NCI-H748 treated with DMSO at 0.1 percent for 48 hours (cell line): ENCODE measurements around the gene SCN9A.
"Not testable (repeated sequence)": the region's sequence is repeated elsewhere in the genome, so short reads cannot be mapped to it uniquely, and the experiment has no call there.

Experiments used
- DNase-seq: peaks from one replicate; lab custom pipeline; 2025; lab: John Stamatoyannopoulos, UW

SCN9A gene

DNA sequence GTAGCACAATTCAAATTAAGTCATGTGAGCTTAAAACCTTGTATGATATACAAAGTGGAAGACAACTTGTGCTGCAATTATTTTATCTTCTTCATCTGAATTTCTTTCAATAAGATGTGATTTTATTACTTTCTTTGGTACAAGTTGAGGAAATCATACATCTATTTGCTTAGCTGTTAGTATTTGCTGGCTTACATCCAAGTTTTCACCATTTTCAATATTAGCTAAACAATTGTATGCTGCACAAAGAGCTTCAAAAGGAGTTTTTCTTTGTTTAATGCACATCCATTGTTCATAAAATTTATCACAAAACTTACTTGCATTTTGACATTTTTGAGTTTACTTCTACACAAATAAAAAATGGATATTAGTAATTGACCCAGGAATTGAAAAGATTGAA lies 40.9 kb downstream of the SCN9A start:
- DNase-seq = peak; percentile 71

DNA sequence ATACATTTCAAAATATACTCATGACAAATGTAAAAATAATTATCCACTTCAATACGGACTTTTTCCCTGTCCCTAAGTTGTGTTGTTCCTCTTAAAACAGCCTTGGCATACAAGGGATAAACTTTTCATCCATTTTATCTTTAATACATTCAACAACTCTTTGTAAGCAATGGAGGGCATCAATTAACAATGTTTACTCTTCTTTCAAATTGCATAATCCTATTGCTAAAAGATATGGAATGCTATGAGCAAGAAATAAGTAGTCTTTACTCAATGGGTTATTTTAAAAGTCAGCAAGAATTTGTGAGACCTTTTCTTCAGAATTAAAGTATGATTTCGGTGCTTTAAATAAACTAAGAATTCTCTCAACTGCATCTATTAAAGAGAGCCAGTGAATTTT lies 41.9 kb downstream of the SCN9A start:
- no peak for DNase-seq

DNA sequence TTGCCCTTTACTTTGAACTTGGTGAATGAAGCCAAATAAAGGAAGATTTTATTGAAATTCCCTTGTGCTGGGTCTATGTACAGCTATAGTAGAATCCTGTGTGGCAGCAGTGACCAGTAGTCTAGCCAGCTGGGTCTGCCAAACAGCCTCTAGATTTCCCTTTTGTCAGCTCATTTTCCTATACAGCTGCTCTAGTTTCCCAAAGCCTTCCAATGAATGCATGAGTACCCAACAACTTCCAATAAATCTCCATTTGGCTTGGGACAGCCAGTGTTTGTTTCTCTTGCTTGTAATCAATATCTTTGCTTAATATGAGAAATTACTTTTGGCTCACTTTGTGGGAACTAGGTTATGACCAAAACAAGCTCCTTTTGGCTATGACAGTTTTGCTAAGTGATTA lies 43.6 kb downstream of the SCN9A start:
- DNase-seq = no peak

DNA sequence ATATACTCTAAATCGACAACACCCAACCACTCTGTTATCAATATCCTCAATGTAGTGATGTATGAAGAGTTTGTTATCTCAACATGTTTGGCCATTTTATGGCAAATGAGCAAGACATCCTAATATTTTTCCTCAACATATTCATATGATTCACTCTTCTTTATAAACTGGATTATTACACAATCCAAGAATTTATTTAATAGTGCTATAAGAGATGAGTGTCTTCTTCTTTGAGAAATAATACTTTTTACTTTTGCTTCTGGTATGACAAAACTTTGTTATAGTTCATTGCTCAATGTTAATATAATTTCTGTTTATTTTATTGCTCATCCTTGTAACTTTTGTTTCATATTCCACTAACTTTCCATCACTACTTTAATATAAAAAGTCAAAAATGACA lies 44.3 kb downstream of the SCN9A start:
- DNase-seq = no peak

DNA sequence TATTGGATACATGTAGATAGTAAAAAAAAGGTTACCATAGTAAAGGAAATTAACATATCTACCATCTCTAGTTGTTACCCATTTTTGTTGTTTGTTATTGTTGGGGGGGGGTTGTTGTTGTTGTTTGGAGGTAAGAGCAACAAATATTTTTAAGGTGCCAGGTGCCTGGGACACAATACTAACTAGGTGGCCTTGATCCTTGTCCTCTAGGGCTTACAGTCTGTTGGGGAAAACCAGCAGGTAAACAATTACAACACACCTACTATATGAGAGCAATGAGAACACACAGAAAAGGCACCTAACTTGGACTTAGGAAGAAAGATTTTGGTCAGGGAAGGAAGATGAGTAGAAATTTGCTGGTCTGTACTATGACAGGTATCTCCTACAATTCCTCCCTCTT lies 46.3 kb downstream of the SCN9A start:
- DNase-seq = no peak

DNA sequence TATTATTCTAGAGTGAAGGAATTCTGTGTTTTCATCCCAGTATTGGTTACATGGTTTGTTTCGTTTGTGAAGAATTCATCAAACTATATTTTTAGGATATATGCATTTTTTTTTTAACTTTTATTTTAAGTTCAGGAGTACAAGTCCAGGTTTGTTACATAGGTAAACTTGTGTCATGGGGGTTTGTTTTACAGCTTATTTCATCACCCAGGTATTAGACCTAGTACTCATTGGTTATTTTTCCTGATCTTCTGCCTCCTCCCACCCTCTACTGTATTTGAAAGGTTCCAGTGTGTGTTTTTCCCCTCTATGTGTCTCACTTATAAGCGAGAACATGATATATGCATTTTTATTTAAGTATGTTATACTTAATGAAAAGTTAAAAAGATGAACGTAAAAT lies 47.6 kb downstream of the SCN9A start:
- DNase-seq = no peak

DNA sequence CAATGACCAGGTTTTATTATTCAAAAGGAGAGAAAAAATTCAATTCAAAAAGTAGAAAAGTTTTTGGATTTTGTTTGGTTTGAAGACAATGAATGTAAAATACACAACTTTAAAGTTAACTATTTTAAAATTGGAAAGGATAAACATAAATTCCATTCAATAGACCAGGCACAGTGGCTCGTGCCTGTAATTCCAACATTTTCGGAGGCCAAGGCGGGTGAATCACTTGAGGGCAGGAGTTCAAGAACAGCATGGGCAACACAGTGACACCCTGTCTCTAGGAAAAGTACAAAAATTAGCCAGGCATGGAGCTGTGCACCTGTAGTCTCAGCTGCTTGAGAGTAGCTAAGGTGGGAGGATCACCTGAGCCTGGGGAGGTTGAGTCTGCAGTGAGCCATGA lies 54.7 kb downstream of the SCN9A start:
- DNase-seq = no peak

DNA sequence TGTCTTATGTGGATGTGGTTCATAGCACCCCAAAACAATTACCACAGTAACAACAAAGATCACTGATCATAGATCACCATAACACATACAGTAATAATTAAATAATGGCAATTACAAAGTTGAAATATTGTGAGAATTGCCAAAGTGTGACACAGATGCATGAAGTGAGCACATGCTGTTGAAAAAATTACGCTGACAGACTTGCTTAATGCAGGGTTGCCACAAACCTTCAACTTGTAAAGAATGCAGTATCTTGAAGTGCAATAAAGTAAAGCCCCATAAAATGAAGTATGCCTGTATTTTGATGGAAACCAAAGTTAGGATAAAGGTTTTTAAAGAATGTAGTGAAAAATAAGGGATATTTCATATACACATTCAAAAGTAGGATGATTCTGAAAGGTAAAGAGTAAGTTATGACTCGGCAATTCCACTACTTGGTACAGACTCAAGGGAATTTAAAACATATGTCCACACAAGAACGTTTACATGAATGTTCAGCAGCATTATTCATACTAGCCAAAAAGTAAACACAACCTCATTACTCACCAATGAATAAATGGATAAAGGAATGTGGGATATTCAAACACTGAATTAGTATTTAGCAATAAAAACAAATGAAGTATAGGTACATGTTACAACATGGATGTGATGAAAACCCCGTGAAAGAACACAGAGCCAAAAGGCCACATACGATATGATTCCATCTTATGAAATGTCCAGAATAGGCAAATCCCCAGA lies 61.6 kb downstream of the SCN9A start:
- no peak for DNase-seq

DNA sequence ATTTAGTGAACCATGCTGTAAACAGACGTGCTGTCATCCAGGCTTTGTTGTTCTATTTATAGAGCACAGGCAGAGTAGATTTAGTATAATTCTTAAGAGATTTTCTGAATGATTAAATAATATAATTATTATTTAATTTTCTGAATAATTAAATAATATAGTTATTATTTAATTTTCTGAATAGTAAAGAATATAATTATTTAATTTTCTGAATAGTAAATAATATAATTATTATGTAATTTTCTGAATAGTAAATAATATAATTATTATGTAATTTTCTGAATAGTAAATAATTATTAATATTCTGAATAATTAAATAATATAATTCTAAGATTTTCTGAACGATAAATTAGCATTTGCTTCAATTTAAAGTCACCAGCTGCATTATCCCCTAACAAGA lies 62.9 kb downstream of the SCN9A start:
- DNase-seq = not testable (repeated sequence)

DNA sequence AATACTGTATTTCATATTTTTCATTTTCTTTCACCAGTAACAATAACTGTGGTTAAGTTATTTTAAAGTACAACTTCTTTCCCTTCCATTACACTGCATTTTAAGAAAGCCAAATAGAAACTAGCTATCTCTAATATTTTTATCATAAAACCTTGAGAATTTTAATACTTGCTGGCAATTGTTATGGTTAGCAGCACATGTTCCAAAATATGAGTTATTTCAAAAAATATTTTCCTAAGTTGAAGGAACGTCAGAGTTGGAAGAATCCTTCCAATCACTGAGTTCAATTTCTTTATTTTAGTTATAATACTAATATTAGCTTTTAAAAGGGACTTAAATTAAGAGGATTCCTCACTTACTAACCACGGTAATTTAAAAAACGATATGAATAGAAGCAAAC lies 68.4 kb downstream of the SCN9A start:
- no peak for DNase-seq

DNA sequence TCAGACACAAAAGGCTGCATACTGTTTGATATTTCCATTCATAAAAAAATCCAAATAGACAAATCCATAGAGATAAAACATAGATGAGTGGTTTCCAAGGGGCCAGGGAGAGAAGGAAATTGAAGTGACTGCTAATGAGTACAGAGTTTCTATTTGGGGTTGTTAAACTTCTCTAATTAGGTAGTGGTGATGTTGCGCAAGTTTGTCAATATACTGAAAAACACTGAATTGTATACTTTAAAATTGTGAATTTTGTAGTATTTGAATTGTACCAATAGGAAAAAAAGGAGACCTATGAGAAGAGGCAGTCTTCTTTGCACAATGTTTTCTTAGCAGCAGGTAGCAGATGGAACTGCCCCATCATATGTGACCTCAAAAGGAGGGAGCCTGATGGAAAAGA lies 71.1 kb downstream of the SCN9A start:
- DNase-seq = no peak

DNA sequence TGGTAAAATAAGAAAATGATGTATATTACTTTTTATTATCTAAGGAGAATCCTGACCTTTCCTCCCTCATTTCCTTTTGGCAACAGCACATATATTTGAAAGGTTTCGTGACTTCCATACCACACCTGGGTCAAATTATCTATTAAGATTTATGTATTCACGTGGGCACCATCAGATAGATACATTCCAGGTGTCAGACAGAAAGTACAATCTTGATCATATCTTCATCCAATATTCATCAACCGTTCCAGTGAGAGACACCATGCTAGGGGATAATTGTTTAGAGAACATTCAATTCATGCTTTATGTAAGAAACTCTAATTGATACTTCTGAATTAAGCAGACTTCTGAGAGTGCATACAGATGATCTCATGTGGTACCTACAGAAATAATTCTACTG lies 73.7 kb downstream of the SCN9A start:
- no peak for DNase-seq

DNA sequence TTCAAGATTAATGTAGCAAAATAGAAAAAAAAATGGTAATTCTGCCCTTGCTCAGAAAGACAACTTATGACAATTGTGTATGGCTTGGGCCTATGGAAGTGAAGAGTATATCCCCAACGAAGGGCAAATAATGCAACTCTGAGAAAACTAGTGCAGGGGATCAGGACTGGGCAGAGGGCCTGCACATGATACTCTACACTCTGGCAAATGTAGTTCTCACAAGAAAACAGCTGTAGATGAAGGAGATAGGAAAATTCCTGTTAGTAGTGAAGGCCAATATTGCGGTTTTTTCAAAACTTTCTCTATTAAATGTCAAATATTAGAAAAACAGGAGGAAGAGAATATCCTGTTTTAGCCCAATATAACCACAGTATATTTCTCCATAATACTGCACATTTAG lies 77.8 kb downstream of the SCN9A start:
- no peak for DNase-seq

DNA sequence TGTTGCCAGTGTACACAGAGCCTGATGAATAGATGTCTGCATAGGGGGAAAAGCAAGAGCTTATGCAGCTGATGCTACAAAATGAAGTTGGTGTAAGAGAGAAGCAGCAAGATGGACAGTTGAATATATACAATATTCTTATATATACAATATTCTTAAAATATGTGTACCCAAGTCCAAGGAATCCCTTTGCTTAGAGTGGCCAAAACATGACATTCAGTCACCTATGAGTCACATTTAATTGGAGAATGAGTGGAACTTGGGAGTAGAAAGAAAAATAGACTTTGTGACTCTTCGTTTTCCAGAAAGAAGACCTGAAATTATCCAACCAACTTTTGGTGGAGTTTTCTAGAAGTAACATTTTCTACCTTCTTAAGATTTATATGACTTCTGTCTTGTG lies 81.8 kb downstream of the SCN9A start:
- no peak for DNase-seq

DNA sequence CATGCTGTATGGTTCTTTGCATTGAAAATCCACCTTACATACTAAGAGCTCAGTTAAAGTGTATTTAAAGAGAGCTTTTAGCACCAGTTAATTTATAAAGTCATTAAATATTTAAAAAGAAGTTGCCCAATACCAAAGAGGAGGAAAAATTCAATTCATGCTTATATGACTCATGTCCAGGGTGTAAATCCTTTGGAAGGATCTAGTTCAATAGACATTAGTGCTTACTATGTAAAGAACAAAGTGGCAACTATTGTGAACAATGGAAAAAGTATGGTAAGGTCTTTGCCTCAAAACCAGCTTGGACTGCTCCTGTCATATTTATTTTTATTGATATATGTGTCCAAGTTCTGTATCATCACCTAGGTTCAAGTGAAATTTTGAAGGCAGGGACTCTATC lies 90.5 kb downstream of the SCN9A start:
- DNase-seq = no peak

DNA sequence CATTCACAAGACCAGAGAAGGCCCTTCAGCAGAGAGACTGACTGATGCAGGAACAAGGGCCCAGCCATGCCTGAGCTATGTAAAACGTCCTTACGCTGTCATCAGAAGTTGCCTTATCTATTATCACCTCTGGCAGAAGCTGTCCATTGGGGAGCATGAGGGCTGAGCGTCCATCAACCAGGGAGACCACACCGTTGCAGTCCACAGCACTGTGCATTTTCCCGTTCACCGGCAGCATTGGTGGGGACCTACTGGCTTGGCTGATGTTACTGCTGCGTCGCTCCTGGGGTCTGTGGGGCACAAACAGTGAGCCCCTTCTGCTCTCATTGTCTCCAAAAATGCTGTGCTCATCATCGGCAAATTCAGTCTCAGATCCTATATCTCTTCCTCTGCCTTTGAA lies 91.4 kb downstream of the SCN9A start:
- no peak for DNase-seq

DNA sequence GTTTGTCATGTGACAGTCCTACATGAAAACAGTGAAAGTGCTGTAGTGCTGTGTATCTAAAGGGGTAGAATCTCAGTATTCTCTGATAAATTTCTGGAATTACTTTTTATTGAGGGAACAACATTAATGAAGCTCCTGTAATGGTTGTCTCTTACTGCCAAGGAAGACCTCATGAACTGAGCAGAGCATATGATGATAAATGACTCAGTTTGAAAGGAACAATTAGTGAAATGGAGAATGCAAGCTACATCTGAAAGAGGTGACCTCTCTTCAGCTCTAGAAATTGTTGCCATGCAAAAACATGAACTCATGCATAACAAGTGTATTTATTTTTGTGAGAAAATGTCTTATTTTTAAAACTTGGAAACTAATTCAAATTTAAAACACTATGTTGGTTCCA lies 93.6 kb downstream of the SCN9A start:
- DNase-seq = no peak

DNA sequence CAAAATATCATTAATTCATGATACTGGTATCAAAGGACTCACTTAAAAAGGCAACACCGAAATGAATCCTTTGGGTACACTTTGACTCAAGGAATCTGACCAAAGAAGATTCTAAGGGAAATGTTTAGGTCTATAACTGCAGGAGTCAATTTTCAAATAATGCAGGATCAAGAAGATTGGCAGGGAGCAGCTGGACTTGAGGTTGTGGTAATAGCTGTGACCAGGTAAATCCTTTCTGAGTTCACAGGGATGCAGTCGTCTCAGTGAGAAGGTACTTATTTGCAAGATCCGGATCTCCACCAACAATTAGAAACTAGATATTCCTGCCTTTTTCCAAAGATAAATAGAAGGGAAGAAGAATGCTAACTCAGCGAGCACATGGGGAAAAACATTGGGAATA lies 96.9 kb downstream of the SCN9A start:
- DNase-seq = no peak

DNA sequence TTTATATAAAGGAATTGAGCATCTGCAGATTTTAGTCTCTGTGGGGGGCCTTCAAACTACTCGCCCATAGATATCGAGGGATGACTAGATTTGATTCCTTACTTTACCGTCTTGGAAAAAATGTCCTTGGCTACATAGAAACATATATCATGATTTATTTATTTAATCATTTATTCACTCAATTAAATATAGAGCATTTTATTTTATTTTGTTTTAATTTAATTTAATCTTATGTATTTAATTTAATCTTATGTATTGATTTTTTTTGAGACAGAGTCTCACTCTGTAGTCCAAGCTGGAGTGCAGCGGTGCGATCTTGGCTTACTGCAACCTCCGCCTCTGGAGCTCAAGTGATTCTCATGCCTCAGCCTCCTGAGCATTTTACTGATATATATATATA lies 105.4 kb downstream of the SCN9A start:
- DNase-seq = no peak

DNA sequence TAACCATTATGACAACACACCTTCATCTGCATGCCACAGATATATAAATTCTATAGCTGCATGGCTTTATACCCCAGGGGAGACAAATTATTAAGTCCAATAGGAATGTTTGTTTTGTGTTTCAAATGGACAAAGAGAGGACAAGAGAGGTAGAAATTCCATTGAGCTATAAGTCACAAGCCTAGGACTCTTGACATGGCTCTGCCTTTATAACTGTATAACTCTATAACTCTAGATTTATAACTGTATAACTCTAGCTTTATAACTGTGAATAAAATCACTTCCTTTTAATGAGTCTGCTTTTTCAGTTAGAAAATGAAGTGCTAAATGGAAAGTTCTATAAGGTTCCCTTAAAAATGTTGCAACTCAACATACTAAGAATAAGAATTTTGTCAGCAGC lies 106.4 kb downstream of the SCN9A start:
- DNase-seq = no peak

DNA sequence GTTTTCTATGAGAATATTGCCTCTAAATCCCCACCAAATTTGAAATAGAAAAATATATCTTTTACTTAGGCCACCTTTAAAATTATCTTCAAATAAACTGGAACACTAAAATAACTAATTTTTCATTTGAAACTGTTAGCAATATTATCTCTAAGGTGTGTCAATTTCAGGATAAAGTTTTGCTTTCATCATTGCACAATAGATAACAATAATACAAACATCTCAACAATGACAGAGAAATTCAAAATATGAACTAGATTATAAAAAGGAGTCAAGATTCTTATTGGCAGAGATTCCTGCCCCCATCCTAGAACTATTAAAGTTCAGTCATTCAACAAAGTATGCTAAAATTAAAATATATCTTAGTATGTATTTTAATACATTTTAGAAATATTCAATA lies 117.9 kb downstream of the SCN9A start:
- DNase-seq = no peak

DNA sequence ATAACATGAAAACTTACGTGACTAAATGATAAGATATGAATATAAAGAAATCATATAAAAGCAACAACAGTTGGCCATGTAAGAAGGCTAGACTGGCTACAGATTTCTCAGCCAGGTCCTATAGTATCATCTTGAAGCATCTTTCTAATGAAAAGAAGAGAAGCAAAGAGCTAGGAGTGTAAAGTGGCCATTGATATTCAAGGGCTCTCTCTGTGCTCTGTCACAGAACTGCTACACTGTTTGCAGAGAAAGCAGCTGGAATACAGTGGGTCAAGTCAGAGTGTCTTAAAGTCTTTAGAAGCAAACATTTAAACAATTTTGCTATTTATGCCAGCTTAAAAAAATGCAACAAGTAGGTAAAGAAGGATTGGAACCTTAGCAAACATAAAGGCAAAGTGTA lies 118.8 kb downstream of the SCN9A start:
- DNase-seq = no peak

DNA sequence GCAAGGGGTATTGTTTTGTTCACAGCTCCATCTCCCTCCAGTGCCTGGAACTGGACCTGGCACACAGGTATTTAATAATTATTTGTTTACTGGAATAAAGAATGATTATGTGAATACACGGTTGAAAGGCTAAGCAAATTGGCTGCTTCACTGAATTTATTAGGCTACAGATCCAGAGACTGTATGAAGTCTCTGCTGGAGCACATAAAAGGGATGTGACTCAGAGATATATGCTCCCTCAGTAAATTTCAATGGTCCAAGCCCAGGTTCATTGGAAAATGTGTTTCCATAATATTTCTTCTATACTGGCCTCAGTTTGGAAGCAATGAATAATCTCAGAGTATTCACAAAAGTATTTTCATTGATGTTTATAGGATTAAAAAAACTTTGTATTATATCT lies 126.4 kb downstream of the SCN9A start:
- DNase-seq = no peak

DNA sequence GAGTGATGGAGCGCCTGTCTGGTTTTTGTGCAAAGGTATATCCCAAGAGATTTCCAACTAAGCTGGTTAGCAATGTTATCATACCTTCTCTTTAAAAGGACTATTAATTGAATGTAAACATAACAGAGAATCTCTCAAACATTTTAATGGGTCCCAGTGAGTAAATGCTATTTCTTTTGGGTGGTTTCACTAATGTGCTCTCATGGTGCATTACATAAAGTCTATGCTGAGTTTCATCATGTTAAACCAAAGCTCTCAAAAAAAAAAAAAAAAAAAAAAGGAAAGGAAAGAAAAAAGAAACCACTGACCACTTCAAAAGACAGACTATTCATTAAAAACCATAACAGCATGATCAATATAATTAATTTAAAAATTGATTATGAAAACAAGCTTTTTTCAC lies 128.8 kb downstream of the SCN9A start:
- DNase-seq = no peak

DNA sequence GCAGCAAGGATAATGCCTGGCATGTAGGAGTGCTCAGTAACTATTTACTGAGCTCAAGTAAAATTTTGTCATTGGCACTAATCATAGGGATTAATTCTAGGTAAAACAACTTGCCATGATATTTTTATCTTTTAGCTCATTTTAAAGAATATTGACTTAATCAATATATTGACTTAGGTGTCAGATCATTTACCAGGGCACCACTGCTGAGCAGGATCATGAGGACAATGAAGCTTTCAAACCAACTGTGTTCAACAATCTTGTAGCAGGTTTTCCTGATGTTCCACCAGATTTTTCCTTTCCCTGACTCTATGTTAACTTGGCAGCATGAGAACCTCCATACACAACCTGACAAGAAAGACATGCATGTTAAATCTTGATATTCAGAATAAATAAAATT lies 133.4 kb downstream of the SCN9A start:
- no peak for DNase-seq
